D721Med (cell line): ENCODE measurements around the gene DLG5.

ENCODE experiments used
- DNase-seq: peaks from one replicate; pipeline ENCODE4 v3.0.0; 2011; ENCODE audit warnings: low spot score; ENCODE audit not compliant: insufficient read length
- FAIRE-seq: peaks from 2 replicates; lab custom pipeline; 2011; peaks lifted over from hg19 to GRCh38; lab: Jason Lieb, UNC
- CTCF ChIP-seq: IDR thresholded peaks from 2 replicates; pipeline ENCODE4 v1.5.1; 2012; ENCODE audit warnings: mild to moderate bottlenecking, control low read depth; ENCODE audit not compliant: insufficient read depth; ENCODE audit errors: missing control alignments

DLG5 gene

GRCh38 chr10:77962350-77963146 is 36.0 kb upstream of the DLG5 start:
- DNase-seq, result no peak
- no peak for FAIRE-seq
- no peak for TF ChIP-seq CTCF

- TF ChIP-seq CTCF, result no peak
- FAIRE-seq, result no peak
Observed at GRCh38 chr10:77961668-77962067, 35.1 kb upstream of the DLG5 start.

GRCh38 chr10:77960829-77961329 is 34.3 kb upstream of the DLG5 start:
- FAIRE-seq, result no peak

More at GRCh38 chr10:77961668-77962067, 35.1 kb upstream of the DLG5 start:
- DNase-seq, result no peak

GRCh38 chr10:77959887-77960455 is 33.4 kb upstream of the DLG5 start:
- FAIRE-seq (no peak), DNase-seq (no peak)
- TF ChIP-seq CTCF, result no peak

More at GRCh38 chr10:77960829-77961329, 34.3 kb upstream of the DLG5 start:
- no peak for DNase-seq
- TF ChIP-seq CTCF, result no peak

- DNase-seq (no peak), FAIRE-seq (no peak)
- no peak for TF ChIP-seq CTCF
Observed at GRCh38 chr10:77959384-77959783, 32.8 kb upstream of the DLG5 start.

GRCh38 chr10:77955136-77955535 is 28.6 kb upstream of the DLG5 start:
- no peak for TF ChIP-seq CTCF
- no peak for FAIRE-seq
- DNase-seq, result no peak

- TF ChIP-seq CTCF, result no peak
- no peak for FAIRE-seq
- peak; percentile 63 for DNase-seq
Observed at GRCh38 chr10:77949167-77949566, 22.6 kb upstream of the DLG5 start.
